GM12864 (cell line): ENCODE results near the gene BOD1L1.

Experiments
- DNase-seq: peaks from one replicate; pipeline ENCODE4 v3.0.0-alpha.2; 2011; ENCODE audit warnings: low read depth
- H3K4me3 ChIP-seq: 2 replicates; pipeline ENCODE4 v1.5.1; 2011; ENCODE audit warnings: mild to moderate bottlenecking, low read depth, low read length, control low read depth
- TF ChIP-seq, protein P1 (sequence below): IDR thresholded peaks from 2 replicates; pipeline ENCODE4 v1.5.1; 2011; ENCODE audit warnings: low read depth, mild to moderate bottlenecking, moderate library complexity, low read length, control low read depth, inconsistent platforms; ENCODE audit errors: missing control alignments

The BOD1L1 gene

DNA sequence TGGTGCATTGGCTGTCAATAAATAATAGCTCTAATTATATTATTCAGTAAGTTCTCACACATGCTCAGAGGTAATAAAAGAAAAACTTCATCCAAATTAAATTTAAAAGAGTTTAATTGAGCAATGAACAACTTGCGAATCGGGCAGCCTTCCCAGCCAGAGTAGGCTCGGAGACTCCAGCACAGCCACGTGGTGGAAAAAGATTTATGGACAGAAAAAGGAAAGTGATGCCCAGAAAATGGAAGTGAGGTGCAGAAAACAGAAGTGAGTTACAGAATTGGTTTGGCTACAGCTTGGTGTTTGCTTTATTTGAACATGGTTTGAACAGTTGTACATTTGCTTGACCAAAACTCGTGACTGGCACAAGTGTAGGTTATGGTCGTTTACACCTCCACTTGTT is 13.6 kb upstream of the BOD1L1 start:
- DNase-seq: no peak
- no peak overlapping the region for H3K4me3 ChIP-seq
- TF ChIP-seq, protein P1, sequence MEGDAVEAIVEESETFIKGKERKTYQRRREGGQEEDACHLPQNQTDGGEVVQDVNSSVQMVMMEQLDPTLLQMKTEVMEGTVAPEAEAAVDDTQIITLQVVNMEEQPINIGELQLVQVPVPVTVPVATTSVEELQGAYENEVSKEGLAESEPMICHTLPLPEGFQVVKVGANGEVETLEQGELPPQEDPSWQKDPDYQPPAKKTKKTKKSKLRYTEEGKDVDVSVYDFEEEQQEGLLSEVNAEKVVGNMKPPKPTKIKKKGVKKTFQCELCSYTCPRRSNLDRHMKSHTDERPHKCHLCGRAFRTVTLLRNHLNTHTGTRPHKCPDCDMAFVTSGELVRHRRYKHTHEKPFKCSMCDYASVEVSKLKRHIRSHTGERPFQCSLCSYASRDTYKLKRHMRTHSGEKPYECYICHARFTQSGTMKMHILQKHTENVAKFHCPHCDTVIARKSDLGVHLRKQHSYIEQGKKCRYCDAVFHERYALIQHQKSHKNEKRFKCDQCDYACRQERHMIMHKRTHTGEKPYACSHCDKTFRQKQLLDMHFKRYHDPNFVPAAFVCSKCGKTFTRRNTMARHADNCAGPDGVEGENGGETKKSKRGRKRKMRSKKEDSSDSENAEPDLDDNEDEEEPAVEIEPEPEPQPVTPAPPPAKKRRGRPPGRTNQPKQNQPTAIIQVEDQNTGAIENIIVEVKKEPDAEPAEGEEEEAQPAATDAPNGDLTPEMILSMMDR: no peak

DNA sequence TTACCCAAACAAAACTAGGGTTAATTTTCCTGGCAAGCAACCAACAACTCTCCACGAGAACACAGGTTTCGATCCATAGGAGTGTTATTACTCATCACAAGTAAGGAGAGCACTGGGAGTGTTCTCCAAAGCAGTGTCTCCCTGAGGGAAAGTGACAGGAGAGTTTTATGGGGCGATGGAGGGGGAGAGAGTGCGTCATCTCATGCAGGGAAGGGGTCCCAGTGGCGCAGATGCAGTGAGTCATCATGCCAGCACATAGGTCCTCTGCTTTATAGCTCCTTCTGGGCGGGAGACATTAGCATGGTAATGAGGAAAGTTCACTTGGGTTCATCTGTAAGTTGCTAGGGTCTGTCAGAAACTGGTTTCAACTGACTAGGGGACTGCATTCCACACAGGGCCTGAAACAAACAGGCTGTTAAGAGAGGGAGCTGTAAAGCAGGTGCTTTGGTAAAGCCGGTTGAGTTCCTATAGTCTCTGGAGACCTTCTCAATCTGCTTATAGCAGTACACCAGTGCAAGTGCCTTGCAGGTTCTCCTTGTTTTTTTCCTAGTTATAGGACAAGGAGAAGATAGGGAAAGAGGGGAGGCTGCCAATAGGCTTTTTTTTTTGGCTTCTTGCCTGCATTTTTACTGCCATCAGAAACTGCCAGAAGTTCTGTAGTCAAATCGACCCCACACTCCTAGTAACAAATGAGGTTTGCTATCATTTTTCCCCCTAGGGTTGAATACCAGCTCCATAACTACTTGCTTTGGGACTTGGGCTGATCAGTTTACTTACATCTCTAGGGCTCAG is 12.8 kb upstream of the BOD1L1 start:
- no peak overlapping the region for H3K4me3 ChIP-seq
- DNase-seq: no peak
- TF ChIP-seq, protein P1: no peak

DNA sequence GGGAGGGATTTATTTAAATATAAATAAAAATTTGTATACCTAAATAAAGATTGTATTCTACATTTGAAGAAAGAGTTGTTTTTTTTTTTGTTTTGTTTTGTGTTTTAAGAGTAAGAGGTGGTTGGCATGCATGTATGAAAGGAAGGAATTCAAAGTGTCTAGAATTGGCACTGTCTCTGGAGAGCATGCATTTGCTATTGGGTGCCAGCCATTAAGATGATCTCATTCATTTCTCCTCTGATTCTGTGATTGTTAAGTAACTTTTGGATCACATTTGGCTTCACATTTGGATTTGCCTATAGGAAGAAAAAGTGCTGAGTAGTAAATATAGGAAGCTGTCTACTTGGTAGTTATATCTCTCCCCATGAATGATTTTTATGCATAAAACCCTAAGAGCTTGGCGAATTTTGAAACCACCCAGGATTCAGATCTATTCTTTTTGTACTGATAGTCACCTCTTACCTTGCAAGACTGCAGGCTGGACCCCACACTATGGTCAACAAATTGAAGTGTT is 7.8 kb upstream of the BOD1L1 start:
- DNase-seq: no peak
- no peak overlapping the region for H3K4me3 ChIP-seq
- TF ChIP-seq, protein P1: no peak

DNA sequence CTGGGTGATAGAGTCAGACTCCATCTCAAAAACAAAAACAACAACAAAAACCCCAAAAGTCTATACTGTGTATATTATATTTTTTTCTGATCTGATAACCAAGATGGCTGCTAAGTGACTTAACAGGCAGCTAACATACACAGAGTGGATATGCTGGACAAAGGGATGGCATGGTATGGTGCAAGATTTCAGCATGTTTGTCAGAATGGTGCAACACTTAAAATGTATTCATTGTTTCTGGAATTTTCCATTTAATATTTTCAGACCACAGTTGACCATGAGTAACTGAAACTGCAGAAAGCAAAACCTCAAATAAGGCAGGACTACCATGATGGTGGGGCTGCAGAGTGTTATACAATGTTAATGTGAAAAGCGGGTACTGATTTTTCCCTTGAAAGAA is 6.1 kb upstream of the BOD1L1 start:
- no peak for DNase-seq
- no peak overlapping the region for H3K4me3 ChIP-seq
- TF ChIP-seq, protein P1: no peak

DNA sequence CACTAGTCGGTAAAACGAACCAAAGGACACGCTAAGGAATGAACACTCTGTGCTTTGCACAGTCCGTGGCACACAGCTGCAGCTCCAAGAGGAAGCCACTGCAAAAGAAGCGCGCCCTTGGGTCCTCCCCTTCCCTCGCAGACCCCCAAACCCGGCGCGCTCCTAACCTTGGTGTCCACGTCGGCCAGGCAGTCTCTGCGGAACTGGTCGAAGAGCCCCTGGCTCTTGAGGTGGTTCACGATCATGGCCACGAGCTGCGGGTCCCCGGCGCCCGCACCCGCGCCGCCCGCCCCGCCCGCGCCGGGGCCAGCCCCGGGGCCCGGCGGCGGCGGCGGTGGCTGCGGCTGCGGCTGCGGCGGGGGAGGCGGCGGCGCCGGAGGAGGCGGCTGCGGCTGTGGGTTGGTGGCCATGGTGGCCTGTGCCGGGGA is 333 bp downstream of the BOD1L1 start:
- TF ChIP-seq, protein P1: no peak
- H3K4me3 ChIP-seq: peak overlapping the region; percentile 96
- no peak for DNase-seq

DNA sequence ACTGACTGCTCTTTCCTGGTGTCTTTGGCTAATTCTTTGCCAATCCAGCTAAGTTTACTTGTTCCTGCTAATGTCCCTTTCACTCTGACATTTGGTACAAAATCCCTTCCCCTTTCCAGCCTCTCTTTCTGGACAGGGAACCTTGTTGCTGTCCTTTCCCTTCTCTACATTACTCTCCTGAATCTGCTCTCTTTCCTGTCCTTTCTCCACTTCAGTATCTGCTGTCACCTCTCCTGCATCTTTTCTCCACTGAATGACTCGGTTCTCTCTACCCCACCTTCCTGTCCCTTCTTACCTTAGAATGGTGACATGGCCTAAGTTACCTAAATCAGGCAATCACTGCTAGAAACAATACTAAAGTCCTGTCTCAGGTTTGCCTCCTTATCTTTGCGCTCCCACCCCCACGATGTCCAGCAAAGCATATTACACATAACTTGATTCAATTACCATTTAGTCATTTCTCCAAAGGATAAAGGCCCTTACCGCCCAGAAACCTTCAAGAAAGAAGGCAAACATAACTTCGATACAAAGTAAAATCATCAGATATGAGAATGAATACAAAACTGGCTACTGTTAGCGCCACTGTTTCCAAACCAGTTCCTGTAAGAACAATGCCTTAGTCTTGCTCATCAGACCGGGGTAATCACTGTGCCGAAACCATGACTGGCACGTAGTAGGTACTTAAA is 890 bp downstream of the BOD1L1 start:
- H3K4me3 ChIP-seq: peak overlapping the region; percentile 96
- no peak for DNase-seq
- TF ChIP-seq, protein P1: no peak
